HG03342 (cell line): ENCODE results near the gene AMOTL1.
"Not testable (repeated sequence)": the region's sequence is repeated elsewhere in the genome, so short reads cannot be mapped to it uniquely, and the experiment has no call there.

Experiments
- ATAC-seq: cut with Tn5 transposase; IDR thresholded peaks from one replicate; pipeline ENCODE4 v1.9.1; 2021; ENCODE audit warnings: mild to moderate bottlenecking, moderate library complexity; ENCODE audit not compliant: unreplicated experiment

AMOTL1 gene

GRCh38 chr11:94913718-94914394, 145.7 kb downstream of the AMOTL1 start:
- not testable (repeated sequence) for ATAC-seq

GRCh38 chr11:94920311-94920710, 152.2 kb downstream of the AMOTL1 start:
- ATAC-seq = no peak

DNA sequence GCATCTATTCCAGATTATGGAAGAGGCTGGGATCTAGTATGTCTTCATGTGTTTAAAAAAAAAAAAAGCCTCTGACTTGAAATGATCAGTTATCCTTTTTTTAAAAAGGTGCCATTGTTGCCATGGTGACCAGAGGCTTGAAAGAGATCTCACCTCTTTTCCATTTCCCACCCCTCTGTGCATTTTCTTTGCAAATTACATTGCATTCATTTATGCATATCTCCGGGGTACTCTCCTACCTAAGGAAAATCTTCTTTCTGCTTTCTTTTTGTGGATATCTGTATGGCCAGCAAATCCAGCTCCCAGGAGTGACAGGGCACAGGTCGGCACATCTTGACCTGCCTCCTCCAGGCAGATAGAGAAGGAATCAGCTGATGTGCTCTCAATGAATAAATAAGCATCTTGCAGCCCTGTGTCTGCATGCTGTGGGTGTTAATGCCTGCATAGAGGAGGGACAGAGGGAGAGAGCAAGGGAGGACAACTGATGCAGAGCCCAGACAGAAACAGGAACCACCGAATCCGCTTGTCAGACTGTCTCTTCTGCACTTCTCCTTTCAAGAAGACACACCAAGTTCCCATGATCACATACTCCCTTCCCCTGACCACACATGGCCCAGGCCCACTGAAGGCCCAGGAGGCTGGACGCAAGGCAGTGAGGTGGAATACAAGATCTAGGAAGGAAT, 154.3 kb downstream of the AMOTL1 start:
- ATAC-seq = no peak

- no peak for ATAC-seq
These were observed 154.8 kb downstream of the AMOTL1 start for GRCh38 chr11:94923004-94923334.

DNA sequence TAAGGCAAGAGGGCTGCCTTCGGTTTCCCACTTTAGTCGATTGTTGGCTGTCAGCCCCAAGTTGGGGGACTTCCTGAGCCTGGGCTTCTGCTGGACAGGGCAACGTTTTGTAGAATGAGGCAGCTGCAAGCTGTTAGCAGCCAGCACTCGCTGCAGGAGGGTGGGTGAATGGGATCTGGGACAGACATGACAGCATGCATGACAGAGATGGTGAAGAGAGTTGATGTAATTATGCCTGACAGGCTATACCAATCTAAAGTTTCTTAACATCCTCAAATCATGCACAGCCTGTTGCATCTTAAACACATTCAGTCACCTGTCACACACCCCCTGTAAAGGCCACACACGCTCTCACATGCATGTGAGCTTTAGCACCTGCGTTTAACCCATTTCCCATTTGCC, 156.0 kb downstream of the AMOTL1 start:
- no peak for ATAC-seq

DNA sequence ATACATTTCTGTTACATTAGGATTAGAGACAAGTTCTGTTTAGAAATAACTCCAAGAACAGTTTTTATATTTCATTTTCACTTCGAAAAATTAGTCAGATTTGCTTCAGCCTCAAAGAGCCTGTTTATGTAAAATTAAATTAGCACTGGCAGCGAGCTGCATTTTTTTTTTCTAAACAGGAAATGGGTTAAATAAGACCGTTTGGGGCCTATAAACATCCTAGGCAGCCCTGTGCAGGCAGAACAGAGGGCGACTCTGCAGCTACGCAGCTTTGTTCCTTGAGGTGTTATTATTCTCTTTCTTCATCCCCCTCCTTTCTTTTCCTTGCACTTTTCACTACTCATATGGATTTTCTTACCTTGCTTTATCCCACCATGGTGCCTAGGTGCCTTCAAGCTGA, 156.5 kb downstream of the AMOTL1 start:
- ATAC-seq = no peak

DNA sequence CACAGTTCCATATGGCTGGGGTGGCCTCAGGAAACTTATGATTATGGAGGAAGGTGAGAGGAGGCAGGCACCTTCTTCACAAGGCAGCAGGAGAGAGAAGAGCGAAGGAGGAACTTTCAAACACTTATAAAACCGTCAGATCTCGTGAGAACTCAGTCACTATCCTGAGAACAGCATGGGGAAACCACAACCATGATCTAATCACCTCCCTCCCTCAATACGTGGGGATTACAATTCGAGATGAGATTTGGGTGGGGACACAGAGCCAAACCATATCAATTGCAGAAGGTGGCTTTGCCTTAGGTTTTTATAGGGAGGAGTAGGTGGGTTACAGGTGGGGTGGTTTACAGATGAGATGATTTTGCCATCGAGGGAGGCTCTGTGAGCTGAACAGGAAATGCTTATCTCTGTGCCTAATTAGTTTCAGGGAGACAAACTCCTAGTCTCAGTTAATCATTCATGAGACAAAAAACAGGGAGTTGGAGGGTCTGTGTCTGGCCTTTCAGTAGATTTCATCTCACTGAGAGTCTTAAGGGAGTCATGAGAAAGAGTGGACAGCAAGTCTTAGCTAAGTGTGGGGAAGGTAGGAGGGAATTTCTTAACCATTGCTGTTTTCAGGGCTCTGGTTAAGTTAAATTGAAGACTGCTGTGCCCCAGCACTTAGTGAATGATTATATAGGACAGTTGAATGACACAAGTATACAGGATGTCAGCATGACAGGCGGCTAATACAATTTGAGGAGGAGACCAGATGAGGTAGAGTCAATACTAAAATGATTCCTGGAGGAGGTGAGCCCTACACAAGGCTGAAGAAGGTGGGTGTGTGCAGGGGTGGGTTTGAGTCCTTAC, 157.5 kb downstream of the AMOTL1 start:
- peak; percentile 60 for ATAC-seq

- no peak for ATAC-seq
These were observed 158.1 kb downstream of the AMOTL1 start for GRCh38 chr11:94926271-94926625.
